Fibroblast of skin of back (primary cell): Measurements from ENCODE around the gene SIL1.

Experiments
- DNase-seq: peaks from one replicate; pipeline ENCODE4 v3.0.0-alpha.2; 2013

SIL1 gene

DNA sequence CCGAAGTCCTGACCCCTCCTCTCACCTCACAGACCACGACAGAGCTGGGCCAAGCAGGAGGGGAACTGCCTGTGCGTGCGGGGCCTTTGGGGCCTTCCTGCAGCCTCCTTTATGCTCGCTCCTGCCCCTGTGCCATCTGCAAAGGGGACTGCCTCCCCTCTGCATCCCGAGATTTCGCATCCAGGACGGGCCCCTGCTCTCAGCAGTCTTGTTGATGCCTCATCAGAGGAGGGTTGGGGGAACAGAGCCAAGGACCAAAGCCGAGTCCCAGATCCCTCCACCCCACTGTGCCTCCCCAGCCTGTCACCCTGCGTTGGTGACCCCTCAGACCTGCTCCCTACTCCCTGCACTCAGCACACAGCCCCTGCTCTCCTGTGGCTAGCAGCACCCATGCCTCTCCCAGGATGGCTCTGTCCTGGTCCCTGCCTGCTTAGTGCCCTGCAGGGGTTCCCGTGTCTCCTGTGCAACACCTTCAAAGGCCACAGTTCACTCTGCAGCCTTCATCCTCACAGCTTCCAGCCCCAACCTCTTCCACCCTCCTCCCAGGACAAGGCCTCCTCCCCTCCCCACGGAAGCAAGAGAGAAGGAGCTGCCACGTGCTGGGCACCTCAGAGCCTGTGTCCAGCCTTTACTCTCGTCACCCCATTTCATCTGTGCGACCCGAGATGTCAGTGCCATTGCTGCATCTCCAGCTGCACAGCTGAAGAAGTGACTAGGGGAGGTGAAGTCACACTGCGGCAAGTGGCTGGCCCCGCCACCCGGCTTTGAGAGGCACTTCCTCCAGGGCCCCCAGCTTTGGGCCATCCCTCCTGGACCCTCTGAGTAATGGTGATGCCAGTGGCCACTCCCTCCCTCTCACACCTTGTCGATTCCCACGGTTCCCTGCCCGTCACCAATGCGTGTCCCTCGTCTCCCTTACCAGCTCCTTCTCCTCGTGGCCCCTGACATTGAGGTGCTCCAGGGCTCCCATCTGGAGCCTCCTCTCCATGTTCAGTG is 260.5 kb downstream of the SIL1 start:
- DNase-seq = no peak

DNA sequence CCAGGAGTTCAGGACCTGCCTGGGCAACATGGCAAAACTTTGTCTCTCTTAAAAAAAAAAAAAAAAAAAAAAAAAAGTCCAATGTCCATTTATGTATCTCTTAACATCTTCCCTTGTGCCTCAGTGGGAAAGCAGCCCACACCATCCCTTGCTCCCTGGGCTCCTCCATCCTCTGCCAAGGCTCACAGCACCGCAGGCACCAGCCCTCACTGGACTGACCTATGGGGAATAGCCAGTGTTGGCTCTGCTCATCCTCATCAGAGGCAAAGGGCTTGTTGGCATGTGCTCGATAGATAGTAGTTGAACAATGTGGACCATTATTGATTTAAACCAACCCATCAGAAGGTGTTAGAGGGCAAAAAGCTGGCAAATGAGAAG is 261.2 kb downstream of the SIL1 start:
- DNase-seq = no peak

DNA sequence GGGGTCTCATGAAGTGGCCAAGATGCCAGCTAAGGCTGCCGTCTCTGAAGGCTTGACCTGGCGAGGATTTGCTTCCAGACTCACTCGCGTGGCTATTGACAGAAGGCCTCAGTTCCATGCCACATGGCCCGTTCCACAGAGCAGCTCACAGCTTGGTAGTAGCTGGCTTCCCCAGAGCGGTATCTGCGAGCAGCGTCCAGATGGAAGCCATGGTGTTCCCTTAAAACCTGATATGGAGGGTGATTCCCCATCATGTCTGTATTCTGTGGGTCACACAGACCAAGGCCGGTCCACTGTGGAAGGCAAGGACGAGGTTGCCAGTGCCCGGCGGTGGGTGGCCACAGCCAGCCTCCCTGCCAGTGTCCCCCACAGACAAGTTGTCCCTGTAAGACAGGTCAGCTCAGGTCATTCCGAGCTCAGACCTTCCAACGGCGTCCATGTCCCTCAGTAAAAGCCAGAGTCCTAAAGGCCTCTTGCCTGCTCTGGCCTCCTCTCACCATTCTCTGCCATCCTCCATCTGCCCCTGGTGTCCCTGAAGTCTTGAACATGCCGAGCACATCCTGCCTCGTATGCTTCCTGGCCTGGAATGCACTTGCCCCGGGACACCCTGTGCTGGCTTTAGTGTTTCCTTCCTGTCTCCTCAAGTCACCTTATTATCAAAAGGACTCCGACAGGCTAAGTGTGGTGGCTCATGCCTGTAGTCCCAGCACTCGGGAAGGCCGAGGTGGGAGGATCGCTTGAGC is 261.8 kb downstream of the SIL1 start:
- DNase-seq = no peak

DNA sequence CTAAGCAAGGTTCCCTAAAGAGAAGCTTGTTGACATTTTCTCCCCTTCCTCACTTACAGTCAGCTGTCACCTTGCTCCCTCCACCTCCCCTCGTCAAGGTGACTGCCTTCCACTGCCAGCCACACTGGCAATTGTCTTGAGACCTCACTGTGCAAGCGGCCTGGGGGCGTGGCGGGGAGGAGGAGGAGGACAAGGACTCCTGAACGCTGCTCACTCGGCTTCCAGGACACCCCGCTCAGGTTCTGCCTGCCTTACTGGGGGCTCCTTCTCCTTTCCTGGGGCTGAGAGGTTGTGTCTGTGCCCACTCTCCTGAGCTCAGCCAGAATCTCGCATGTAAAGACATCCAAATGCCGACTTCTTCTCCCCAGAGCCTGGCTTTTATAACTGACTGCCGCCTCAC is 262.7 kb downstream of the SIL1 start:
- no peak for DNase-seq

DNA sequence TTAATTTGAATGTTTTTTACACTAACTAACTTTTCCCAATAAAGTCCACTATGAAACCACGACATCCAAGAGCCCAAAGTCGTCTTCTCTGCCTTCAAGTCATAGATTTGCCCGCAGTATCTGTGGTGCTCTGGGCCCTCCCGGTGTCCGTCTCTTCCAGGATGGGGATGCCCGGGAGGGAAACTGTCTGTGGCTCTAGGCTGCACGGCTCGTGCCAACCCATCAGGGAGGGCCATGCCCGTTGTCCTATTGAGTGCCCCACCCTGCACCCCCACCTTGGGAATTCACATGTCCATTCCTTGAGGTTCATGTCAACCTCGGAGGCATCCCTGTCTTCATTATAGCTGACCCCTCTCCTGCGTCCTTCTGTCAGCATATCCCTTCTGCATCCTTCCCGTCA is 263.2 kb downstream of the SIL1 start:
- no peak for DNase-seq

DNA sequence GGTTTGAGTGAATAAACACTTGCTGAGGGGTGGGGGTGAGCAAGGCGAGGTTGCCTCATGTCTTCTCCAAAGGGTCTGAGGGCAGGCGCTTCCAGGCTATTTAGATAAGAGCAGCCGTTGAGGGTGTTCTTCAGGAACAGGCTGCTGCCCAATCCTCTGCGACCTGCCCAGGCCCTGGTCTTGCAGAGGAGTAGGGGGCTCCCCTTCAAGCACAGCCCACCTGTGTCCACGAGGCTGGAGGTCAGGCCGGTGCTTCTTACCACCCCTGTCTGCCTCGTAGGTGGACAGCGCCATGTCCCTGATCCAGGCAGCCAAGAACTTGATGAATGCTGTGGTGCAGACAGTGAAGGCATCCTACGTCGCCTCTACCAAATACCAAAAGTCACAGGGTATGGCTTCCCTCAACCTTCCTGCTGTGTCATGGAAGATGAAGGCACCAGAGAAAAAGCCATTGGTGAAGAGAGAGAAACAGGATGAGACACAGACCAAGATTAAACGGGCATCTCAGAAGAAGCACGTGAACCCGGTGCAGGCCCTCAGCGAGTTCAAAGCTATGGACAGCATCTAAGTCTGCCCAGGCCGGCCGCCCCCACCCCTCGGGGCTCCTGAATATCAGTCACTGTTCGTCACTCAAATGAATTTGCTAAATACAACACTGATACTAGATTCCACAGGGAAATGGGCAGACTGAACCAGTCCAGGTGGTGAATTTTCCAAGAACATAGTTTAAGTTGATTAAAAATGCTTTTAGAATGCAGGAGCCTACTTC is 264.5 kb downstream of the SIL1 start:
- no peak for DNase-seq

DNA sequence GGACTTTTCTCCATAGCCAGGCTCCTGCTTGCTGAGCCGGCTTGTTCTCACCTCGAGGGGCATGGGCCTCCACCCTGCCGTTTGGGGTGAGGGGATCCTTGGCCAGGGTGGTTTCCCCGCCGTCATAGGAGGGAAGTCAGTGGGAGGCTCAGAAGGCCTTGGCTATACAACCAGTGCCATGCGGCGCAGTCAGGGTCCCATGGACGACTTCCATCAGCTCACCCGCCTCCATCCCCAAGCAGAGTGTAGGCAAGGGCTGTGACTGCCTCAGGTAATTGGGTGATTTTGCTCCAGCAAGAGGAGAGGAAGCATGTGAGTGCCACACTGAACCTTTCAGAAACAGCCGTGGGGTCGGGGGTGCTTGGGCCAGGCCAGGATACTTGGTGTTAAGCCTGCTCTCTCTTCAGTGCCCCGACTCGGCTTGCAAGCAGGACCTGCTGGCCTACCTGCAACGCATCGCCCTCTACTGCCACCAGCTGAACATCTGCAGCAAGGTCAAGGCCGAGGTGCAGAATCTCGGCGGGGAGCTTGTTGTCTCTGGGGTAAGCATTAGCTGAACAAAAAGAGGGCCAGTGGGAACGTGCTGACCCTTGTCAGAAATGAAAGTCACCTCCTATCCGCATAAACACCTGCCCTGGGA is 265.9 kb downstream of the SIL1 start:
- DNase-seq = no peak

DNA sequence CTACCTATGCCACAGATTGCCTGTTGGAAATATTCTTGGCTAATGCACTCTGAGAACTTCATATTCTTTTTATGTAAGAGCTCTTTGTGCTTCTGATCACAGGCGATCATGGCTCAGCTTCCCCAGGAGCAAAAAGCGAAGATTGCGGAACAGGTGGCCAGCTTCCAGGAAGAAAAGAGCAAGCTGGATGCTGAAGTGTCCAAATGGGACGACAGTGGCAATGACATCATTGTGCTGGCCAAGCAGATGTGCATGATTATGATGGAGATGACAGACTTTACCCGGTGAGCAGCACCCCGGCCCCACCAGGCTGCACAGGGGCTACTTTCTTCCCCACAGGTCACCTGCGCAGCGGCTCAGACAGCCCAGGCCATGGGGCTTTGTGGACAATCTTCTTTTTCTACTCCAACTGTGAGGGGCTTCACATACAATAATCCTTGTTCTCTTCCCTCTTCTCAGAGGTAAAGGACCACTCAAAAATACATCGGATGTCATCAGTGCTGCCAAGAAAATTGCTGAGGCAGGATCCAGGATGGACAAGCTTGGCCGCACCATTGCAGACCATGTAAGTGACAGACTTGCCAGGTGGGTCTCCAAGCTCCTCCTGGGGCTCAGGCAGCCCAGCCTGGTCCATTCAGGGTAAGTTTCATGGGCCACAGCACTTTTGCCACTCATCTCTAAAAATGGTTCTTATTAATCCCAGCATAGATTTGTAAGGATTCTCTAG is 267.6 kb downstream of the SIL1 start:
- DNase-seq = no peak

- no peak for DNase-seq
Observed at GRCh38 chr5:138929571-138929955, 268.6 kb downstream of the SIL1 start.

DNA sequence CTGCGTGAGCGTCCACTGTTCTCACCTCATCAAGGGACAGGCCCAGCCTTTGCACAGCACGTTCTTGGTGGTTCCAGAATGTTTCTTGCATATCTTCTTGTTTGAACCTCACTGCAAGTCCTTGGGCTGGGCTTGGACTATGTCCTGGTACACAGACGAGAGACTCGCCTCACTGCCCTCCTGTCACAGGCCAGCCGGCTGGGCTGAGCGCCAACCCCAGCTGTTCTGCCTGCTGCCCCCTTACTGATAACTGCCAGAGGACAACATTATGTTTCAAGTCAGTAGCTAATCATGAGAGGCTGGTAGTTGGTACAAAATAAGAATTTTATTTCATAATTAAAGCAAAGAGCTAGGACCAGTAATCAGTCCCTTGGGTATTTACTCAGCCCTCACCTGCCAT is 270.2 kb downstream of the SIL1 start:
- no peak for DNase-seq

- DNase-seq = no peak
Observed at GRCh38 chr5:138927544-138927943, 270.6 kb downstream of the SIL1 start.

DNA sequence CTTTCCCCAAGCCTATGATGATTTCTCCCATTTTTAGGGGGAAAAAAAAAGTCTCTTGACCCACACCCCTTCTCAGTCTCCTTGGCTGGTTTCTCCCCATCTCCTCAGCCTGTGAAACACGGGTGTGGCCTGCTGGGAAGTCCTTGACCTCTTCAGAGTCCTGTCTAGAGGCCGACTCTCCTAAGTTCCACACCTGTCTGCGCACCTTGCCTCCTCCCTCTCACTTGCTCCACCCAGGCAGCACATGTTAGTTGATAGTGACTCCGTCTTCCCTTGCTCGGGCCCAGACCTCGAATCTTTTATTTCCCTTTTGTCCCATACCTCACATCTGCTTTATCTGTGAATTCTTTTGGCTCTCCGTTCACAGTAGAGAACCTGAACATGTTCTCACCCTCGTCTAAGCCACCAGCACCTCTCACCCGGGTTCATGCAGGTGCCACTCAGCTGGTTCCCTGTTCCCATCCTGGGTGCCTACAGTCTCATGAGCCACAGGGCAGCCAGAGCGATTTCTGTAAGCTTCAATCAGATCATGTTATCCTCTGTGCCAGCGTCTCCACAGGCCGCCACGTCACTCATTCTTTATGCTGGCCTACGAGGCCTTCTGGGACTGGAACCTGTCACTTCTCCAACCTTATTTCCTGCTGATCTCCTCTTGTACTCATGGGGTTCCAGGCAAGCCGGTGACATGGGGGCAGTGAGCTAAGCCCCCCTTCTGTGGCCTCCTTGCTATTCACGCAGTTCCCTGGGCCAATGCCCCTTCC is 271.3 kb downstream of the SIL1 start:
- DNase-seq = no peak

DNA sequence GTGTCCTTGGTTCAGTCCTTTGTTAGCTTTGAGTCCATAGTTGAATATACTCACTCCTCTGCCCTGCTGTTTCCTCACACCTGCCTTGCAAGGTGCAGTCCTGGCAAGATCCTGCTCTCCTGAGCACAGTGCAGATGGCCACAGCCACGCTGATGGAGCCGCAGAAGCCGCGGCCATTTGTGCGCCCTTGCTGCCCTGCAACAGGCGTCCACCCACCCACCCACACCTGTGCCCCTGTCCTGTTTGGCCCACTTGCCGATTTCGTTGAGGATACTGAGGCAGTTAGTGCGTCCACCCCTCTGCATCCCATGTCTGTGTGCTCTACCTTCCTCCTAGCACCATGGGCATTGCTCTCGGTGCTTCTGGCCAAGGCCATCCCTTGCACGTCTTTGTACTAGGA is 271.9 kb downstream of the SIL1 start:
- DNase-seq = no peak

- DNase-seq = no peak
Observed at GRCh38 chr5:138925090-138925635, 273.0 kb downstream of the SIL1 start.

DNA sequence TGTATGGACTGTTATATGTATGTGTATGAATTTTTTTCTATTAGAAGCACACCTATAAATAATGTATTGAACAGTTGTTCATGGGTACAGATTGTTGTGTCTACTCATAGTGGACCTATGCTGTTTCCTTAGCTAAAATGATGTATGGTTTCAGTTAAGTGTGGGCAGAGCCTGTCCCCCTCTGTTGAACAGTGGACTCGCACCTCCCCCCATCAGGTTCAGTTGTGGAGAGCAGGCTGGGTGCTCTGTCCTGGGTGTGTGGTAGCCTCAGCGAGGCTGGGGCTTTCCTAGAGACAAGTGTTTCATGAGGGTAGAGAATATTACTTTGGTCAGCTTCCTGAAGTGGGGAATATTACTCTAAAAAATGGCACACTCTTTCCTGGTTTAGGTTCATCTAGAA is 275.7 kb downstream of the SIL1 start:
- DNase-seq = no peak

DNA sequence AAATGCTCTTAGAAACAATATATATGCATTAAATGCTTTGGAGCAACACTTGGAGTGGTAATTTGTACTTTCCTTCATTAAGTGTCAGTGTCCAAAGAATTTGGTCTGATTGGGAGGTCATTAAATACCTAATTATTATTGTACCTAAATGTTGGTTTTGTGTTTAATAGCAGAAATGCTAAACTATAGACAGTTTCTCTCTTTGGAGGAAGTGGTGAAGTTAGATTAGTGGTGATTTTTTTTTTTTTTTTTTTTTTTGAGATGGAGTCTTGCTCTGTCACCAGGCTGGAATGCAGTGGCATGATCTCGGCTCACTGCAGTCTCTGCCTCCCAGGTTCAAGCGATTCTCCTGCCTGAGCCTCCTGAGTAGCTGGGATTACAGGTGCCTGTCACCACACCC is 276.8 kb downstream of the SIL1 start:
- DNase-seq = peak; percentile 16

- DNase-seq = no peak
Observed at GRCh38 chr5:138920181-138920580, 278.0 kb downstream of the SIL1 start.

DNA sequence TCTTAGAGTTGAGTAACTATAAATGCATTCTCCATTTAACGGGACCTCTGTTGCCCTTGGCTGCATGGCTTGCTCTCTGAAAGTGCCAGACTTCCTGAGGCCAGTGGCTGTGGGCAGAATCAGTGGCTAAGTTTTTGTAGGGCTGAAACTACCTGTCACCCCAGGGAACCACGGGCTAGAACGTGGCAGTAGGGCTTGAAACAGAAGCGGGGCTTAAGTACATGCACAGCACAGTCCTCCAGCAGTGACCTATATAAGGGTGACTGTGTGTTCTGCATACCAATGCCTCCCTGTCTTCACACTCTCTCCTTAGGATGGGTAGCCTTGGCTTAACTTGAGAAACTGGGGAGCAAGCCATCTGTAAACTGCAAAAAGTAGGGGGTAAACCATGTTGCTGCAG is 279.5 kb downstream of the SIL1 start:
- no peak for DNase-seq

- no peak for DNase-seq
Observed at GRCh38 chr5:138914338-138914737, 283.8 kb downstream of the SIL1 start.

DNA sequence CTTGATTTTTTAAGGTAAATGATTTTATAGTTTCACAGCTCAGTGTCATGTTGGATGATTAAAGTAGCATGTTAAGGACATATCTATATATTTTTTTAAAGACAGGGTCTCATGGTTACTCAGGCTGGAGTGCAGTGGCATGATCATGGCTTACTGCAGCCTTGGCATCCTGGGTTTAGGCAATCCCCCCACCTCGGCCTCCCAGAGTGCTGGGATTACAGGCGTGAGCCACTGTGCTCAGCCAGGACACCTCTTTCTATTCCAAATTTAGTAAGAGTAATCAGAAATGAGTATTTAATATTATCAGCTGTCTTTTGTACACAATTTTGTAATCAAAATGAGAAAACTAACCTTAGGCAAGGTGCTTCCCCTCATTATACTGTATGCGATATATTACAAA is 284.4 kb downstream of the SIL1 start:
- DNase-seq = no peak

DNA sequence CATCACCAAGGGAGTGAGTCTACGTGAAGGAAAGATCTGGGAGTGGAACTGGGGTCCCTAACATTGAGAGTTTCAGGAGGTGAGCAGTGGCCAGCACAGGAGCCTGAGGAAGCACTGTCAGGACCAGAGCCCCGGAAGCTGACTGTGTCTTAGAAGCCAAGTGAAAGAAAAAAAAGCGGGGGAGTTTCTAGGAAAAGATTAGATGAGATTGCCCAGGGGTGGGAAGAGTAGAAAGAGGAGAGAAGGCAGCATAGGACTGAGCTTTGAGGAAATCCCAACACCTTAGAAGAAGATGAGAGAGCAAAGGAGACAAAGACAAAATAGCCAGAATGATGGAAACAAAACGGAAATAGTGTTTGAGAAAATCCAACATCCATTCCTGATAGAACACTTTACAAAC is 286.1 kb downstream of the SIL1 start:
- no peak for DNase-seq
